Caki2 (cell line): ENCODE results near the gene ZFP36L2. TPM values are rescaled to one million over a fixed set of nuclear protein-coding genes. Genes with fewer than 3 reads are reported as not detected.
"Not testable (repeated sequence)": the region's sequence is repeated elsewhere in the genome, so short reads cannot be mapped to it uniquely, and the experiment has no call there.

Experiments
- DNase-seq: peaks from one replicate; pipeline ENCODE4 v3.0.0-alpha.2; 2015; ENCODE audit warnings: low read depth
- in situ Hi-C: cut with HindIII; loops from 2 replicates; pipeline ENCODE4 v1.10.0; 2016; ENCODE audit warnings: low sequenced_read_pairs, low pct_unique_long_range_greater_than_20kb, mixed read lengths
- total RNA-seq: library from RNA; depleted of rRNA; stranded (reverse); fragments of >200 nt; shearing (Covaris generic); gene quantifications from 2 replicates; pipeline ENCODE4 v1.2.3, GENCODE V29; 2014; ENCODE audit warnings: low replicate concordance

ZFP36L2 gene
- total RNA-seq, 1 experiment from 2014 or later: 0.41 TPM

DNA sequence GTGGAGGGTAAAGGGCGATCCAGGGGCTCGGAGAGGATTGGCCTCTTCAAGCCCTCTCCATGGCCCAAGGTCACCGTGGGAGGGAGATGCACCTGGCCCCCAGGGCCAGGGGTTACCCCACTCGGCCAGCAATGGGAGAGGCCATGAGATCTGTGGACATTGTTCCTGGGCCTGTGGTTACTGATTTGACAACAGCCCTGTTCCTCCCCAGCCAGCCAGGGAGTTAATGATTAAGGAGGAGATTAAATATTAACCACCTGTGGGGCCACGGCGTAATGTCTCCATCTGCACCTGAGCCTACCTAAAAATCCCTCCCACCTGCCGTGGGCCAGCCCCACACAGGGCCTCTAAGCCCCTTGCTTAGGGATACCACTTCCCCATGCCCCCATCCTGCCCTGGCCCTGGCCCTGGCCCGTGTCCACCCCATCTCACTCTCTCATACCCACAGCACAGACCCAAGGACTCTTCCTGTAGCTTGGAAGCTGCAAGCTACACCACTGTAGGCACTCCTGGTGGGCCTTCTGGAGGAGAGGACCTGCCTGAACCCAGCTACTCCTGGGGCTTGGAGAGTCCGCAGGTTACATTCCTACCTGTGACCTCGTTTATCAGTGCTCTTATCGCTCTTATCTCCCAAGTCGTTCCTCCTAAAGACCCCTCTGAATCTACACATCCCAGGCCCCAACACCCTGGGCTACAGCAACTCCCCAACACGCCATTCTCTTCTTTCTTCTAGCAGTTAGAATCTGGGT lies 32.1 kb downstream of the ZFP36L2 start:
- peak; percentile 85 for DNase-seq
- in situ Hi-C loops: no loop called here

DNA sequence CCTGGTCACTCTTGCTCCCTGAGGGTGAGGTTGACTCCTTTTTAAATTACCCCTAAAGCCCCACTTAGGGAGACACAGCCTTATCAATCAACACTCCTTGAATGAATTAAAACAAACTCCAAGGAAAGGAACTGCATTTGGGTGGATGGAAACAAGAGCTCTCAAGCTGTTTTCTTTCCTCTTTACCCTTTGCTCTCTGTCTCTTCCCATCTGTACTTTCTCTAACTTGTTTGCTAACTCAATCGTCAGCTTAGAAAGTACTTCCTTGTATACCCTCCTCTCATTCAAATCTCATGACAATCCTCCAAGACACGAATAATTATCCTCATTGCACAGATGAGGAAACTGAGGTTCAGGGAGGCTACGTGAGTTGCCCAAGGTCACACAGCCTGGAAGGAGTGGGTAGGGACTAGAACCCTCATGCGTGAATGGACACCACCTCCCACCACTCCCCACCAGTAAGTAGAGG lies 32.7 kb downstream of the ZFP36L2 start:
- in situ Hi-C loops: no loop called here
- no peak for DNase-seq

DNA sequence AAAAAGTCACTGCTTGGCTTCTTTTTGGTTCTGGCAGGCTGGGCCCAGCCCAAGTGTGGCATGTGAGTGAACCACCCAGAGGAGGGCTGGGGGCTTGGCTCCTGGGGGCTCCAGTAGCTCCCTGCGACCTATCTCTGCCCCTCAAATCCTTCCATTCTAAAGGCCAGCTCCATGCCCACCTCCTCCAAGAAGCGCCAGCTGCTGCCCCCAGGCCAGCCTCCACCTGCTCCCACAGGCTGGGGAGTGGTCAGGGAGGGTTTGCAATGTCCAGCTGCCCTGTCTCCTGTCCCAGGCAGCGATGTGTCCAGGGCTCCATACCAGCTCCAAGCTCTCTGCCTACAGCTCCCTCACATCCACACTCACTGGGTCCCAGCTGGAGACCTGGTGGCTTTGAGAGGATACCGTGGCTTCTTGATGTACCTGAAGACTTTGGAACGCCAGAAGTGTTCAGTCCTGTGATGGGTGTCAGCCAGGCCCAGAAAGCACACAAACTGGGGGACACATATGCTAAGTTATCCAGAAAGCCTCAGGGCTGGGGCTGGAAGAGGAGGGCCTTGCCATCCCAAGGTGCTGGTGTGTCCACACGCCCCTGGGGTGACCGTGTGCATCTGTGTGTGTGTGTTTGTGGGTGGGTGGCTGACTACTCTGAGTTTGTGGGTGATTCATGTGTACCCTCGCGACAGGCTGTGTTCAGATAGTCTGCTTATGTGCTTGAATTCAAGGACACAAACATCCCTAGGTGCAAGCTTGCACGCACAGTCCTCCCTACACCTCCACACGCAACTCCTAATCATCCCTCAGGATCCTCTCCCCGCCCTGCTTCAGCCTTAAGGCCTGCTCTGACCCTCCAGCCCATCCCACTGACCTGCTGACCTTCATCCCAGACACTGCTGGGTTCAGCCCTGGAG lies 33.4 kb downstream of the ZFP36L2 start:
- in situ Hi-C loops: no loop called here

DNA sequence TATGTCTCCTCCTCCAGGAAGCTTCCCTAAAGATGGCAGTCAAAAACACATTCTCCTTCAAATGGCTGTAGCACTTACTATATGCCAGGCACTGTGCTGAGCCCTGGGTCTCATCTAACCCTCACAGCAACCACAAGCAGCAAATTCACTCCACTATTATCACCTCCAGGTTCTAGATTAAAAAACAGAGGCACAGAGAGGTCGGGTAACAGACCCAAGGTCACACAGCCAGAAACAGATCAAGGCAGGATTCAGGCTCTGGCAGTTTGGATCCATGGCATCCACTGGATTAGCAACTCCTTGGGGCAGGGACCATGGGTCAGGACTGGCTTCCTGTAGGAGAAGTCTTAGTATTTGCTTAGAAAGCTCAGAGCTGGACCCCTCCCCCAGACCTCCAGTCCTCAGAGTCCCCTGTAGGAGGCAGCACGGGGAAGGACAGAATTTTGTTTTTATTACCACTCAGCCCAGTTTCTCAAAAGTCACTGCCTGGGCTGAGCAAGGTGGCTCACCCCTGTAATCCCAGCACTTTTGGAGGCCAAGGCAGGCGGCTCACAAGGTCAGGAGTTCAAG lies 34.4 kb downstream of the ZFP36L2 start:
- in situ Hi-C loops: no loop called here
- no peak for DNase-seq

More for the DNA sequence above, 33.4 kb downstream of the ZFP36L2 start:
- DNase-seq: no peak

DNA sequence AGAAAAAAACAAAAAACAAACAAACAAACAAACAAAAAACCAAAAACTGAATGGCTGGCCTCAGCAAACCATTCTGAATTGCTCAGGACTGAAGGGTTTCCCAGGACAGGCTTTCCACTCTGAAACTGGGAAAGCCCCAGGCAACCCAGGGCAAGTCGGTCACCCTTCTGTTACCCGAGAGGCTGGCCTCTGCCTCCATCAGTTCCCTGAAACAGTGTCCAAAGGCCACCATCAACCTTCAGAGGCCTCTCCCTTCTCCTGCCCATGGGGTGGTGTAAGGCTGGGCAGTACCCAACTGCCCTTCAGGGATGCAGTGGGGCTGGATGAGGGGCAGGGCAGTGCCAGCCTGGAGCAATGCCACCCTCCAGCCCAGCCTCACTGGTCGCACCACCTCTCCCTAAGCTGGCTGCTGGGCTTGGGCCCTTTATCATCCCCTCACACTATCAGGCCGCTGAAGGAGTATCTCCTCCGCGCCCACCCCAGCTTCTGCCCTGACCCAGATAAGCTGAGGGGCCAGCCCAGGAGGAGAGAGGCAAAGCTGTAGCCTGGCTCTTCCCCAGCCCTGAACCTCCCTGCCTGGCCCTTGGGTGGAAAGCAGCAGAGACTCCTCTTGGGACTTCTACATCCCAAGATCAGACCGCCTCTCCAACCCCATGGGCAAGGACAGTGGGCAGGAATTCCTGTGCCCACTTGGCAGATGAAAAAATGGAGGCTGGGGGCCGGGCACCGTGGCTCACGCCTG lies 35.9 kb downstream of the ZFP36L2 start:
- in situ Hi-C loops: no loop called here
- no peak for DNase-seq

DNA sequence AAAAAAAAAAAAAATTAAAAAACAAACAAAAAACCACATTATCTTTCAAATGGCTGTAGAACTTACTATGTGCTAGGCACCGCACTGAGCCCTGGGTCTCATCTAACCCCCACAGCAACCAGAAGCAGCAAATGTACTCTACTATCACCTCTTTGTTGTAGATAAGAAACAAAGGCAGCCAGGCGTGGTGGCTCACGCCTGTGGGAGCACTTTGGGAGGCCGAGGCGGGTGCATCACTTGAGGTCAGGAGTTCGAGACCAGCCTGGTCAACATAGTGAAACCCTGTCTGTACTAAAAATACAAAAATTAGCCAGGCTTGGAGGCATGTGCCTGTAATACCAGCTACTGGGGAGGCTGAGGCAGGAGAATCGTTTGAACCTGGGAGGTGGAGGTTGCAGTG lies 36.5 kb downstream of the ZFP36L2 start:
- DNase-seq, in situ Hi-C loops: not testable (repeated sequence)

DNA sequence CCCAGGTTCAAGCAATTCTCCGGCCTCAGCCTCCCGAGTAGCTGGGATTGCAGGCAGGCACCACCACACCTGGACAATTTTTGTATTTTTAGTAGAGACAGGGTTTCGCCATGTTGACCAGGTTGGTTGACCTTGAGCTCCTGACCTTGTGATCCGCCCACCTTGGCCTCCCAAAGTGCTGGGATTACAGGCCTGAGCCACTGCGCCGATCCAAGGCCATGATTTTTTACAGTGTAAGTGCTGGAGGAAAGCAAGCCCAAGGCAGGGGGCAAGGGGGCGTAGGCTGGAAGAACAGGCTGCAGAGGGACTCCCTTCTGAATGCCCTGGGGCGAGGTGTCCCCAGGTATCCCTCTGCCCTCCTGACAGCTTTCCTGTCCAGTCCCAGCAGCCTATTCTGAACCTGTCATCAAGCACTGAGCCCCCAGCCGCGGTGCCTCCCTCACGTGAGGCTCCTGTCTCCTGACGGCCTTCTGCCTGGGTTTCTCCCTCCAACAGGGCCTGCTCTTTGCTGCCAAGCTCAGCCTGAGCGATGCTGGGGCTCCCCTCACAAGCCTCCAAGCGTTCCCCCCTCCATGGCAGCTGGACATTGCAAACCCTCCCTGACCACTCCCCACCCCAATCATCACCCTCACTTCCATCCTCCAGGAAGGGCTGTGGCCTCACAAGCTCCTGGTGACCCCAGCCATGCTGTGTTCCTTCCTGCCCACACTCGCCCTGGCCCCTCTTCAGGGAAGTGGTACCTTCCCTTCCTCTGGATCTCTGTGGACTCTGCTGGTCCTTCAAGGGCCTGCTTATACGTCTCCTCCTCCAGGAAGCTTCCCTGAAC lies 37.6 kb downstream of the ZFP36L2 start:
- in situ Hi-C loops: no loop called here
- DNase-seq: no peak

DNA sequence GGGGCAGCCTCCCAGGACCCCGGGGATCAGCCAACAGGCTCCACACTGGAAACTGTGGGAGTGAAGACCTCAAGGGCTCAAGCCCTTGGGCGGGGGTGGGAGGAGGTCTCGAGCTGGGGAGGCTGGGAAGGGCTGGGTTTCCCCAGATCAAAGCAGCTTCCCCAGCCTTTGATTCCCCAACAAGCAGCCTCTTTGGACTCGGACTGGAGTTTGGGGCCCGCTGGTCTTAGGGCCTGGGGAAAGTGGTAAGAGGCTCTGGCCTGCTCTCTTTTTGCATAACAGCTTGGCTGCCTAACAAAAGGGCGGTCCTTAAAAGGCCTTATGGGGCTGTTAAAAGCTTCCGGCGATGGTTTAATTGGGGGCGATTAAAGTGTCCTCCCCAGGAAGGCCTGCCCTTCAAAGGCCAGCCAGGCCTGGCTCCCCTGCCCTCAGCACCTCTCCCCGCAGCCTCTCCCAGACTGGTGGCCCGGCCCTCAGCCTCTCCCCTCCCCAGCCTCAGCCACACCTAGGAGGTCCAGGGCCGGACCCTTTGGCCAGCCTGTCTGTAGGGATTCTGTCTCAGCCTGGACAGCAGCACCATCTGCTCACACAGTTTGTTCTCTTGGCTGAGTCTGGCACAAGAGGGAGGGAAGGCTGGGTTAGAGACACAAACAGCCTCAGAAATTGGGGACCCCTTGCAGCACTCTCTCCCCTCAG lies 39.6 kb downstream of the ZFP36L2 start:
- in situ Hi-C loops: no loop called here
- no peak for DNase-seq

DNA sequence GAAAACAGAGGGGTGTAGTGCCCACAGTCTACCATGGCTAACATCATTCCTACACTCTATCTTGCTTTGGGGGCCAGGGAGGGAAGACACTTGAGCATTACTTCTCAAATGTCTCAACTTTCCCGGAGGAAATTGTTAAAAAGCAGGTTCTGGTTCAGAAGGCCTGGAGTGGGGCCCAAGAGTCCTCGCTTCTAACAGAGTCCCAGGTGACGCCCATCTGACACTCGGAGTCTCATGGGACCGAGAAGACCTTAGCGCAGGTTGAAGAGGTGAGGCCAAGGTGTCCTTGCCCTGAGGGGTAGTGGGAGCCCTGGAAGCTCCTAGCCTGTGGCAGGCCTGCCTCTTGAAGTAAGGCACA lies 40.1 kb downstream of the ZFP36L2 start:
- DNase-seq: no peak
- in situ Hi-C loops: no loop called here

DNA sequence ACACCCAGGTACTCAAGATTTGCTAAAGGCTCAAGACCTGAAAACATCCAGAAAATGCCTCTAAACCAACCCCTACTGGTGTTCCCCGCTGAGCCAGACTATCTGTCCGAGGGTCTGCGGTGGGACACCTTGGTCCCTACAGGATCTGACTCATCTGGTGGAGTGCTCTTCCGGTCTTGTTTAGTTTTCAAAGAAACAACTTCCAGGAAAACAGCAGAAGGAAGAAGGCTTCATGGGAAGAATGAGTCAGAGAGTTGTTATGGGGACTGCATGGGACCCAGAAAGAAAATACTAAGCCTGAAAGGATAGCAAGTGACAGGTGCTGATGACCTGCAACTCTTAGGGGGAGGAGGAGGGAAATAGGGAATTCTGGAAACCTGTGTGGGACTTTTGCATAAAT lies 41.3 kb downstream of the ZFP36L2 start:
- in situ Hi-C loops: no loop called here
- no peak for DNase-seq

DNA sequence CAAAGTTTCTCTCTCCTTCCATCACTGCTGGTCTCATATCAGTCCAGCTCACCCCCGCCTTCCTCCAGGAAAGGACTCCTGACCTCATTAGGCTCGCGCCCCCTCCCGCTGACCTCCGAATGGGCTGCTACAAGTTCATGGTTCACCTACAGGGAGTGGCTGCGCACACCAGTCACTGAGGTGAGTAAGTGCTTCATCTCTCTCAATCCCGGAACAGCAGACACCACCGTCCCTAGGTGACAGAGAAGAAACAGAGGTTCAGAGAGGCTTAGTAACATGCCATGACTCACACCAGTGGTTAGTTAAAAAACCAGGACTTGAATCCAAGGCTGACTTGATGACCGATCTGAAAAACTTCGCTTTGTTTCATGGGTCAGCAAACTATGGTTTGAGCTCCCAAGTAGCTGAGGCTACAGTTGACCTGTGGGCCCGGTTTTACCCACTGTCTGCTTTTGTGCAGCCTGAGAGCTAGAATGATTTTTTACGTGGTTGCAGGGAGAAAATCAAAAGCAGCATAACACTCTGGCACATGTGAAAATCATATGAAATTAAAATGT lies 42.0 kb downstream of the ZFP36L2 start:
- DNase-seq: peak; percentile 73
- in situ Hi-C loops: no loop called here

DNA sequence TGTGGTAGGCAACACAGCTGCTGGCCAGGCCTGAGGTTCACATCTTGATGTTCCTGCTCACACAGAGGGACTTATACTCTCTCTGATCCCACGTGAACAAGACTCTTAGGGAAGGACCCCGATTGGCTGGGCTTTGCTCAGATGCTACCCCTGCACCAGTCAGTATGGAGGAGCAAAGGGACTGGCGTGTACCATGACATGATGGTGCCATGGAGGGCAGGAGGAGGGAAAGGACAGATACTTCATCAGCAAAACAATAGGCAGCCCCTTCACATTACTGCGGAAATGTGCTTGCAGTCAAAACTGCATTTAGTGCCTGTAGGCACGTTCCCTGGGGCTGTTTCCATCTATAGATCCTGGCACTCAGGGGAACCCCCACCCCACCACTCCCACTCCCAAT lies 42.7 kb downstream of the ZFP36L2 start:
- DNase-seq: no peak
- in situ Hi-C loops: no loop called here

DNA sequence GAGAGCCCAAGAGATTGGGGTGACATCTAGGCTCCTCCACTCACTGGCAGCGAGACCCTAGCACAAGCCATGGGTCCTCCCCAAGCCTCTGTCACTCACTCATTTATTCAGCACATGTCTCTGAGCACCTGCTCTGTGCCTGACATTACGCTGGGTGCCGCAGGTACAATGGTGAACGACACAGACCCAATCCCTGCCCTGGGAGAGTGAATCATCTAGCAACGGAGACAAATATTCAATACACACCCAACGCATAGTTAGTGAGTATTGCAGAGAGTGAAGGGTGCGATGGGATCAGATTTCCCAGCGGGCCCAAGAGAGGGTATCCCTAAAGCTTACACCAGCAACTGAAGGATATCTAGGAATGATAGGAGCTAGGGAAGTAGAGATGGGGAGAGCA lies 45.5 kb downstream of the ZFP36L2 start:
- no peak for DNase-seq
- in situ Hi-C loops: no loop called here

DNA sequence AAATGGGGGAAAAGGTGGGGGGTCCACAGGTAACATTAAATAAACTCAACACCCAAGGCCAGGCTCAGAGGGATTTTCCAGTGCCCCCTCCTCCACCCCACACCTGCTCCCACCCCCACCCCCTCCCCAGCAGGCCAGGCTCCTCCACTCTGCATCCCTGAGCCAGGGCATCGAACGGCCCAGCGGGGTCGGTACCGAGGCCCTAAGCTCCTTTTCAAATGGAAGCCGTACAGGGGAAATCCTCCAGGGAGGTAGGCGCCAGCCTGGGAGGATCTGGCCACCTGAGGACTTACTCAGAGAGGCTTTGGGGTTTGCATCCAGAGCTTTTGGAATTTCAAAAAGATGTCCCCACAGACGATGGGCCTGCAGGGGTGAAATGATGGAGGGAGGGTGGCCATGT lies 46.5 kb downstream of the ZFP36L2 start:
- in situ Hi-C loops: no loop called here

DNA sequence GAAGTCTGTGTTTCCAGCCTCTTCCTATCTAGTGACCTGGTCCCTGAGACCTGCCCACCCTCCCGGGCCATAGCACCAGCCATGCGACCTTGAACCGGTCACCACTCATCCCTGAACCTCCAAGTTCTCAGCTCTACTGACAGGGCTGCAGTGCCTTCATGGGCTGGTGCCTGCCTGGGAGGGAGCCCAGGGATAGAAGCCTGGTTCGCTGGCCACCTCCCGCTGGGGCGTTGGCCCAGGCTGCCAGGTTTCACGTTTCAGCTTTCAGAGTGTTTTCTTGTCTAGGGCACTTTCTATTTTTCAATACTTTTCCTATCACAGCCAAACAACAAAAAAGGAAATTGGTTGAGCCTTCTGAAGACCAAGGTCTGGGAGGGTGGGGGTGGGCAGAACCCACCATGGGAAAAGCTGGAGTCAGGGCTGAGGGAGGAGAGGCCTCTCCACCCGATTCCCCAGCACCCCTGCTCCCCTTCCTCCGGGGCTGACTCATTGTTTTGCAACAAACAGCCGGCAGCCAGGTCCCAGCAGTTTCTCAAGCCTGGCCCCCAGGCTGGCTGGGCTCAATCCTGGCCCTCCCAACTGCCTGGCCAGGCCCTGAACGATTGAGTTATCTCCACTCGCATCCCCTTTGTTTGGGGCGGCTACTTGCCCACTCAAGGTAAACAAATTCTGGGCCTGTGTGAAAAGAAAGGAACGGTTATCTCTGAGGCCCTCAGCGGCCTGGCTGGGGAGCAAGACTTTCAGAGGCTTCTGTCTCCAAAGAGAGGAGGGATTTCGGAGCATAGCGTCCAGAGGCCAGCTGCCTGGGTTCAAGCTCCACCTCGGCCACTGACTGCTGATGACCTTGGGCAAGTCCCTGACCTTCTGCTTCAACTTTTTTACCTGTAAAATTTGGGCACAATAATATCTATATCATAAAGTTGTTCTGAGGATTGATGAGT lies 47.5 kb downstream of the ZFP36L2 start:
- DNase-seq: peak; percentile 77

More for the DNA sequence above, 46.5 kb downstream of the ZFP36L2 start:
- DNase-seq: no peak

DNA sequence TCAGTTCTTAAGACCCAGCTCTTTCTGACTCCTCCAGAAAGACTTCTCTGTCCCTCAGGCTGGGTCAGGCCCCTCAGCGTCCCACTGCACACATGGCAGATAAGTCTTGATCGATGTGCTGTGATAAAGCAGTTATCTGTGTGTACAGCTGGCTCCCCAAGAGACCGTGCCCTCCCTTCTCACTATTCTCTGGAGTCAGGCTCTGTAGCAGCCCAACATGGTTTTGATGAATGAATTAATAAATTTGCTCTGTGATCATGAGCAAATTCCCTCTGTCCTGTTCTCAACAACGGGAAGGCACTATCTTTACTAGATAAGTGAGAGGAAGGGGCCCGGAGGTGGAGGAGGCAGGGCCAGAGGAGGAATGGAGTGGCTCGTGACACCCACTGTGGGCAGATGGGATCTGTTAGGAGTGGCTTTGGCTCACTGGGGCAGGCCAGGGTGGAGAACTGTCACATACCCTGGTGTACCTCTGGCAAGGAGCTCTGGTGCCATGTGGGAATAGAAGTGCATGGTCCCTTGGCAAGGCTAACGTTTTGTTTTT lies 48.3 kb downstream of the ZFP36L2 start:
- in situ Hi-C loops: no loop called here
- no peak for DNase-seq

More for the DNA sequence above, 47.5 kb downstream of the ZFP36L2 start:
- in situ Hi-C loops: no loop called here
